NCI-H2171 (cell line): Measurements from ENCODE around the gene SOBP.
A peak's percentile ranks its signal among the peaks of the same experiment; 100 is the strongest.
"Not testable (repeated sequence)": the region's sequence is repeated elsewhere in the genome, so short reads cannot be mapped to it uniquely, and the experiment has no call there.

Experiments
- DNase-seq: peaks from one replicate; lab custom pipeline; 2025; lab: John Stamatoyannopoulos, UW

The SOBP gene

DNA sequence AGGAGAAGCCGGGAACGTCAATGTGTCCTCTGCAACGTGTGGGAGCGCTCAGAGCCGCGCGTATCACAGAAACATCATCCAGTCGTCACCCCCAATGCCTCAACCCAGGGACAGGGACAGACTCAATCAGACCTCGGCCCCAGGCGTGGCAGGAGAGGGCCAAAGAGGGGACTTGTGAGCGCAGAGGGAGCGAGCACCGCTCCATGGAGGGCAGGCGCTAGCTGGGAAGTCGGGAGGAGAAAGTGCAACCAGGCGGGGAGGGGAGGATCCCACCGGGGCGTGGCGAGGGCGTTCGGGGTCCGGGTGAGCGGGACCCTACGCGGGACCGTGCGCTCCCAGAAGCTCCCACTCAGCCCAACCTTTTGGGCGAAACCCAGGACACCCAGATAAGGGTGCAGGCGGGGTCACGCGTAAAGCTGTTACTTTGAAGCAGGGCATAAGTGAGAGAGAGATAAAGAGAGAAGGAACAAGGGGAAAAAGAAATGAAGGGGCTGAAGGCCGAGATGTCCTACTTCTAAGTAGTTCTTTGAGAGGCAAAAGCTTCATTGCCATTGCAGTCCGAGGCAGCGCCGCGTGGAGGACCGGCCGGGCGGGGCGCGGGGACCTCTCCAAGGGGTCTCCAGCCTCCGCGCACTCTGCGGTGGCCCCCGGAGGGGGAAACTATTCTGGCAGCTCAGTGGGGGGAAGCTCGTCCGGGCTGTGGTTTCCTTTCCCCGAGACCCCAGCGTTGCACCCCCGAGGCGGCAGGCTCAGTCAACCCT is 862 bp upstream of the SOBP start:
- DNase-seq, result no peak

DNA sequence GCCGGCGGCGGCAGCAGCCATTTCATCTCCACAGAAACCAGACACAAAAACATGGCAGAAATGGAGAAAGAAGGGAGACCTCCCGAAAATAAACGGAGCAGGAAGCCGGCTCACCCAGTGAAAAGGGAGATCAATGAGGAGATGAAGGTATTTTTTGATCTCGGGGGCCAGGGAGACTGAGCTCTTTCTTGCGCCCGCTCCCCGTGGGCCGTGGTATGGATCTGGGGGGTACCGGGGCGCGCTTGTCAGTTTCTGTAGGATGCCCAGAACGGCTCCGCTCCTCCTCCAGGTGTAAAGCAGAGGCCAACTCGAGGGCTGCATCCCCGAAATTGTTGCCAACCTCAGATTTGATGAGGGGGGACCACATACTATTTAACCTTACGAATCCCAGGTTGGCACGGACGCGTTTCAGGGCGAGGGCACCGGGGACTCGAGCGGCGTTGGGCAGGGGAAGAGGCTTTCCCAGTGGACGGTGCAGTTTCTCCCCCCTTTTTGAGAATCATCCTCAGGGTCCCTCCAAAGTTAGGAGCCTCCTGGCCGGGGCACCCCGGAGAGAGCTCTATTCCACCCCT is 735 bp downstream of the SOBP start:
- DNase-seq, result no peak

DNA sequence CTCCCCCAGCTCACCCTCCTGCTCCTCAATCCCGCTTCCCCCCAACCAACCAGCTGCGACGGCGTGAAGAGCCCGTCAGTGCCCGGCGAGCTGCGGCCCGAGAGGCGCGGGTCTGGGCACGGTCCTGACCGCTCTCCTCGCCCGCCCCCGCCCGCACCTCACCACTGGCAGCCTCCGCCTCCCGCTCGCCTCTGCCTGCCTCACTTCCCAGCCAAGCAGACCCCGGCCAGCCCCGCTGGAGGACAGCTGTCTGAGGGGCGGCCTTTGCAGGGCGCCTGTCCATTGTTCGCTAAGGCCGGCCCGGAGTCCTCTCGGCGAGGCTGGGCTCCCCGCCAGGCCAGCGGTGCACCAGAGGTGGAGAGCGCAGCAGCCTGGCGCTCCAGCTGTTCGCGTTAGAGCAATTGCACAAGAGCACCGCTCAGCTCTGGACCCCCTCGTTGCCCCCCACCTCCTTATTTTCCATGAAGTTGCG is 1.3 kb downstream of the SOBP start:
- DNase-seq, result no peak

DNA sequence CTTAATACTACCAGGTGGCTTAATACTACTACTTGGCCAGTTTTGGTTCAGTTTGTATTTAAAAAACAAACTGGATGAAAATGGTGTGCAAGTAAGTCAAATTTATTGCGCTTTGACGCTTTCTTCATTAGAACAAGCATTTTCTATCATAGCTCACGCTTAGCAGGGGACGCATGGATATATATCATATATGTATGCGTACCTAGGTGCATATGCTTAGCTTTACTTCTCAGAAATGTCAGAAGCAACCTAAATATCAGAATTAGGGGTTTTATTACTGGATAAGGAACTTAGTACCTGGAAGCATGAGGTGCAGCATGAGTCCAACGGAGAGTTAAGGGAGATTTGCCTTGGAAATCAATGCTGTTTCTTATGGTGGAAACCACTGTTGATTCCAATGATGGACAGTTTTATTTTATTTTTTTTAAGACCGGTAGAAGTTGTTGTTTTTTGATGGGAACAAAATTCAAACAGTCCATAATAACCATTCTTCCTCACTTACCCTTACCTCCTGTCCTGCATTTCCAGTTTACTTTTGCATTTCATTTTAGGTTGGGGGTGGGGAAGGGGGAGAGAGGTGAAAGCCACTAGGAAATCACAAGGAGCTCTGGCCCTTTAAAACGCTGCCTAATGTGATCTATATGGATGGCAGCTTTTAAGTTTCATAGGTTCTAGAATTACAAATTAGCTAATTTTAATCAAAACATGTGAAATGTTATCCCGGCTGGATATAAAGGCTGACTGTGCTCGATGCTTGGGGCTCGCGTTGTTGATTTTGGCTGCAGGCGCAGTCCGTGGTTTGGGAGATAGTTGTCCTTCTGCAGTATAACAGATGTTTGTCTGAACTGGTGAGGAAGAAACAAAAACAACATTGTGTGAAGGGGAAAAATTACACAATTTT is 2.1 kb downstream of the SOBP start:
- DNase-seq, result no peak

DNA sequence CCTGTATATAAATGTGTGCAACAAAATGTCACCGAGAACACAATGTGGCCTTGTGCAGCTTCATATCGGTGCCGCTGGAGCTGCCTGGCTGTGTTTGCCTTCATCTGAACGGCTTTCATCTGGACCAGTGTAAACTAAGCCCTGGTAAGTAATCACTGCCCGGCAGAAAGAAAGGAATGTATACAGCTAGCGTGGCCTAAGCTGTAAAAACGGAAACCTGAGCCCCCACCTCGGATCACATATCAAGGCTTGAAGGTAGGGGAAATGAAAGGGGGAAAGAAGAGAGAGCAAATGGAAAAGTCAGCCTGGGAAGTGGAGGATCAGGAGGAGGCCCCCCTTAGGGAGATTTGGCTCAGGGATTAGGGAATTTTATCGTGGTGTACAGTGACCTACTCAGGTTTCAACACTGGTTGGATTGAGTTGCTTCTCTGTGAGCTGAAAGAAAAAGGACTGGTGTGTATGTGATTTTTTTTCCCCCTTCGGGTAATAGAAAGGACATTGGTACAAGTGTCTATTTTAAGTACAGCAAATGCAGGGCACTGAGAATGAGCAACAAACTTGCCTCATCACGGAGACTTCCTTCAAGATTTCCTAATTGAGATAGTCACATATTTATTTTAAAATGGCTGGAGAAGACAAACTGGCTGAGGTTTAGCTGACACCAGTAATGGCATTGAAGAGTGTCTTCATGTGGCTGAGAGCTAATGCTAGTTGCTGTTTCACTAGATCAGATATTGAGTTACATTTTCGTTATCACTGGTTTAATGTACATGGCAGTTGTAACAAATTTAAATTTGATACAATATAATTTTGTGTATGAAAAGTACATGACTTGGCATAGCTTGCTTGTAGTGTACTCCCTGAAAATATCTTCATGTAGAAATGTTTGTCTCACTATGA is 3.5 kb downstream of the SOBP start:
- DNase-seq, result peak; percentile 31

DNA sequence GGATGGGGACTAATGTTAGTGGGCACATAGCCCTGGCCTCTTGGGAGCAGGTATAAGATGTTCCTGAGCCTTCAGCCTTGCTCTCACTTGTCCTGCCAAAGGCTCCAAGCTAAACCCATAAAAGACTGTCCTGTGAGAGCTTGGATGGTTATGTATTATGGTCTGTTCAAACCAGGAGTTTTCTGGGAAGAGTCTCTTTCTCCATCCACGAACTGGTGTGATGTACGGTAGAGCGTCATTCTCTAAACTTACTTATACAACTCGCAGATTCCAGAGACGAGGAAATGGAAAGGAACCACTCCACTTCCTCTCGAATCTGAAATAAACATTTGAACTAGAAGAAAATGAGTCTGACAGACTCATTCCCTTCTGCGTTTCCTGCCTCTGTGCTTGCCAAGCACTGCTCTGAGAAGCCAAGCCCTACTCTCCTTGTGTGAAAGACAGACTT is 5.3 kb downstream of the SOBP start:
- DNase-seq, result no peak

DNA sequence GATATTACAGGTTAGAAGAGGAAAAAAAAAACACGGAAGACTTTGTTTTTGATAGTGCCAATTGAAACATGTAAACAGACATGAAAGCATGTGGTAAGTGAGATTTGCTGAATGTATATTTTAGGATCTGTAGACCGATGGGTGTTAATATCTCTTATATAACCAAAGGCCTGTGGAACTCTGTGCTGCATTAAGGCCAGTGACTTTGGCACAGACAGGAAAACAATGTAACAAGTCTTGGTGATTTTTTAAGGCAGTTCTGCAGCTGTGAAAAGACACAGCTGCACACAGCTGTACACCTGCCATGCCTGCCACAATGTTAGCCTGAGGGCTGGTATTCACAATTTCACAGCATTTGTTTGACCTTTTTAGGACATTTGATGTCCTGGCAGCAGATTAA is 6.1 kb downstream of the SOBP start:
- DNase-seq, result no peak

DNA sequence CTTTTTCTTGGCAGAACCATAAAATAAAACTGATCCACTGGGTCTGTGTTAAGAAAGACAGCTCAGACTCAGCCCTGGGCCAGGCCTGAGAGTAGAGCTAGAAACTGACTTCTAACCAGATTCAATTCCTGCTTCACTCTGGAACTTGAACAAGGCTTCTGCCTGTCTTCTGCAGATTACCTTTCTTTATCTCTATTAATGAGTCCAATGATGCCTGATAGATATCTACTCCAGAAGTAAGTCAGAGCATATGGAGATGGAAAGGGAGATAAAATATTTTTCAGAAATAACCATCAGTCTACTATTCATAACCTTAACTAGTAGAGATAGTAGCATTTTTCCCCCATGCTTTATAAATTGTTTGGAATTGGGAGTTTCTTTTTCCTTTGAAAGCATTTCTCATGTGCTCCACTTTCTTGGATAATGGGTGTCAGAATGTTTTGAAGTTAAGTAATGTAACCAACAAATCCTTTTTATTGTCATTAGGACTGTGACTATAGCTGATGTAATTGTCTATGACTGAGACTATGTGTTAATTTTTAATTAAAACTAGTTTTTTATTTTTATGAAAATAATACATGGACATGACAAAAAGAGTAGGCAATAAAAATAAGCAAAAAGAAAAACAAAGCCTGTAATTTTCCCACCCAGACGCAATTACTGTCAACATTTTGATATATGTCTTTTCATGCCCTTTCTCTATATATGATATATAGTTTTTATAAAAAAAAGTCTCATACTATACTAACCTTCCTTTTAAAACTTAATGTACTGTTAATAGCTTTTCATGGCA is 7.2 kb downstream of the SOBP start:
- no peak for DNase-seq

DNA sequence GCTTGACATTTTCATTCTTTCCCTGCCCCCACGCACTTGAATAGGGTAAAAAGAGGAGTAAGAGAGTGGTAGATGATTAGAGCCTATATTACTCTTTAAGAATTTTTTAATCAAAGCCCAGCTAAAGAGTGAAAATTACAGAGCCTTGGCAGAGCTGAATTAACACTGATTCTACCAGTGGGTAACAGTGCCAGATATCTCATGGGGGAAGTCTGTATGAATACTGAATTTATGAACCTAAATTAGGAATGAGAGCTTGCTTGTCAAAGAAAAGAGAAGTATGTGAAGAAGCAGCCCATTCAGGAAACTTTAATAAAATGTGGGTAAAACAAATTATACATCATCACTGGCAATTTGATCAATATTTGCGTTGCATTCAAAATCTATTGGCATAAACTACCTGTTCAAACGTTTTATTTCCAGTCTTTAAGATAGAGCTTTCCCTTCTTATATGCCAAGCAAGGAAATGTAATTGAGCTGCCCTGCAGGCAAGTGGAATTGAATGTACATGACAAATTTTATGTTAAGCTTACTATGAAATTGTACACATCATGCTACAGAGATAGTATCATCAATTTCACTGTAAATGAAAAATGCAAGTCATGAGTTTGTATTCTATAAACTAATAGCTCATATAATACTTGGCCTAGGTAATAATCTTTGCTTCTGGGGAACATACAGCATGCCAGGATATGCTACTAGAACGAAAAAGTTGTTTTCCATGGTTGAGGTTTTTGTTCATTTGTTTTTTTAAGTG is 14.5 kb downstream of the SOBP start:
- DNase-seq, result no peak

DNA sequence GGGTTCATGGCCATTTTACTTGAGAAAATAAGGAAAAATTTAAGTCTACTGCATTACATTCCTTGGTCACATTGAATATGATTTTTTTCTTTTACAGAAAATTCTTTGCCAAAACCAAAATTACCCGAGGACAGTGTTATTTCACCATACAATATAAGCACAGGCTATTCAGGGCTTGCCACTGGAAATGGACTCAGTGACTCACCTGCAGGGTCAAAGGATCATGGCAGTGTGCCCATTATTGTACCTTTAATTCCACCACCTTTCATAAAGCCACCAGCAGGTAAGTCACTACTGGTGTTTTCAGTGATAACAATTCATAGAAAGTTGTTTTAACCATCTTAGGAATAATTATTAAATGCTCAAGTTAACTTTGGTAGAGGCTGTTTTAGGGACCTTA is 16.2 kb downstream of the SOBP start:
- DNase-seq, result no peak

DNA sequence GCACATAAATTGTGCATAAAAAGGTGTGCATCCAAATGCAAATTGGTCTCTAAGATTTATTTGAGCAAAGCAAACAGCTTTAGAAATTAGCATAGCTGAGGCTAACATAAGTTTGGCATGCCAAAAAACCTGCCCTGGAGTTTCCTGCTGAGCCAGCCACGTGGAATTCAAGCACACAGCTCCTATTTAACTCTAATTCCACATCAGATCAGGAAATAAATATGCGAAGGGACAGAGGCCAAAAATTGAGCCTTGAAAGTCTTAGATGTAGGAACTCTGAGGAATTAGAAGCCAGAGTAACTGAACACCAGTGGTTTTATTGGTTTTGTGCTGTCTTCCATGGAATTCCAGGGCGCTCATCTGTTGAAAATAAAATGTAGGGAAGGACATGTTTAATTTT is 19.6 kb downstream of the SOBP start:
- DNase-seq, result no peak

DNA sequence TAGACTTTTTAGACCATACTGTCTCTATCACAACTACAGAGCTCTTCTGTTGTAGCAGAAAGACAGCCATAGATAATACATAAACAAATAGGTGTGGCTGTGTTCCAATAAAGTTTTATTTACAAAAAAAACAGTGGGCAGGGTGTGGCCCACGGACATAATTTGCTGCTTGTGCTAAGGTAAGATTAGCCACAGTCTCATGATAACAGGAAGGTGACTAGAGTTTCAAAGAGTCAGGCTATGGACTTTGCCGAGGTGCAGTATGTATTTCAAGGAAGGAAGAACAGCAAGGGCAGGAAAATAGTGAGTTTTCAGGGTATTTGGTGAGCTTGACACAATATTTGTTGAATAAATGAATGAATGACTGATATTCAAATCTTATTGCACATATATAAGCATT is 20.2 kb downstream of the SOBP start:
- DNase-seq, result no peak

DNA sequence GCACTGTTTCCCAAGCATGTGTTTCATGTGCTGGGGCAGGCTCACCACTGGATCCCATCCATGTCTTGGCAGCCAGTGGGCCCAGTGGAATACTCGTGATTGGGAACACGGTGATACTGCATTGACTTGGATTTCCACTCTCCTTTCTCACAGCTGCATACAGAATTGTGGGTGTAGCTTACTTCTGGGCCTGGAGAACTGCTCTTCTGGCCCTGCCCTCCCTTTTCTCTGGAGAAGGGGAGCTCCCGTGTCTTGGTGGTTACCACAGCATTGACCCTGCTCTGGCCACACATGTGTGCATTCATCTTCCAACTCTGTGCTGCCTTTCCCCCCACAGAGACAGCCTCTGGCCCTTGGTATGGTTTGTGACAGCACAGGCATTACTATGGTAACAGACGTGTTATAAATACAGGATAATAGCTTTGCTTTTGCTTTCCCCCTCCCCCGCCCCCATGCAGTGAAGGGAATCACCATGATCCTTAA is 21.6 kb downstream of the SOBP start:
- DNase-seq, result no peak

DNA sequence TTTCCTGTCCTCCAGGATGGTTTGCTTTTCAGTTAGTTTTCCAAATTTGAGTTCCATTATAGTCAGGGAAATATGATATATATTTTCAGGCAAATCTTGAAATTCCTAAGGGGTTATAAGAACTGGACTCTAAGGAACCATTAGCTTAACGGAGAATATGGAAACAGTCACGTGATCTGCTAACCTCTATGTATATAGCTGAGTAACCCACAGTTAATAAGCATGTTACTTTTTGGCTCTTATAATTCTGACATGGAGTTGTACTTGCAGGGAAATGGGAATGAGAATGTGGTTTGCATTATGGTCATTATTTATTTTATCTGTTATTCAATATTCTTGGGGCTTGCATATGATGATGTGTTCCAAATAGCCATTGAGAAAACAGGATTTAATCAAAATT is 23.3 kb downstream of the SOBP start:
- DNase-seq, result no peak

DNA sequence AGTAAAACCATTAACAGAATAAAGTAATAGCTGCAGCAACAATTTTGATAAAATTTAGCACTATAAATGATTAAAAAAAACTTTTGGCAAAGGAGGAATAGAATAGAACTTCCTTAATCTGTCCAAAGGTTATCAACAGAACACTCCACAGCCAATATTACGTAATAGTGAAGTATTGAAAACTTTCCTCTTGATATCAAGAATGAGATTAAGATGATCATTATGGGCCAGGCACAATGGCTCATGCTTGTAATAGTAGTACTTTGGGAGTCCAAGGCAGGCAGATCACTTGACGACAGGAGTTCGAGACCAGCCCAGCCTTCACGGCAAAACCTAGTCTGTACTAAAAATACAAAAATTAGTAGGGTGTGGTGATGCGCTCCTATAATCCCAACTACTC is 26.0 kb downstream of the SOBP start:
- DNase-seq, result no peak

DNA sequence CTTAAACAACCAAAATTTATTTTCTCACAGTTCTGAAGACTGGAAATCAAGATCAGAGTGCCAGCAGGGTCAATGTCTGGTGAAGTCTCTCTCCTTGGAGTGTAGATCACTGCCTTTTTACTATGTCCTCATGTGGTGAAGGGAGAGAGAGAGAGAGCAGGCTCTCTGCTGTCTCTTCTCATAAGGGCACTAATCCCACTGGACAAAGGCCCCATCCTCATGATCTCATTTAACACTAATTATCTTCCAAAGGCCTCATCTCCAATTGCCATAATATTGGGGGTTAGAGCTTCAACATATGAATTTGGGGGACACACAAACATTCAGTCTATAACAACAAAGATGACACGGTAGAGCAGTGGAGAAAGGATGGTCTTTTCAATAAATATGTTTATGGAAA is 27.4 kb downstream of the SOBP start:
- DNase-seq, result no peak

DNA sequence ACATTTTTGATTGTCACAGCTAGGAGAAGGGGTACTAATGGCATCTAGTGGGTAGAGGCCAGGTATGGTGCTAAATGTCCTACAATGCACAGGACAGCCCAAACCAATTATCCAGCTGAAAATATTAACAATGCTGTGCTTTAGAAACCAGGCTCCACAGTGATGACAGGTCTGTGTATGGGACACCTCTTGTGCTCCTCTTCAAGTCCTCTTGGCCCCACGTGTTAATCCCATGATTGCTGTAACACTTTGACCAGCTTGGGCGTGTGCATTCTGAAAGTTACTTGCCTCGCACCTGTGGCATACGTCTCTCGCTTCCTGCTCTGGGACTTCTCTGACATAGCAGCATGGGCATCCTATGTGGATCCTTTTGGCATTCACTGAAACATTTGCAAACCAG is 29.3 kb downstream of the SOBP start:
- DNase-seq, result not testable (repeated sequence)

DNA sequence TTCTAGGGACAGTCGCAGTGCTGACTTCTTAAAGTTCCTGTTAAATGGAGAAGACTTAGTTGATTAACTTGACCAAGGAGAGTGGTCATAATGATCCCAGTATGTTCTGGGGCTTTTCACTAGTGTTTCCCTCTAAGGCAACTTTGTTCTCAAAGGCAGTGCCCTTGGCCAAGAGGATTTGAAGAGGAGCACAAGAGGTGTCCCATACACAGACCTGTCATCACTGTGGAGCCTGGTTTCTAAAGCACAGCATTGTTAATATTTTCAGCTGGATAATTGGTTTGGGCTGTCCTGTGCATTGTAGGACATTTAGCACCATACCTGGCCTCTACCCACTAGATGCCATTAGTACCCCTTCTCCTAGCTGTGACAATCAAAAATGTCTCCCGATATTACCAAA is 30.8 kb downstream of the SOBP start:
- not testable (repeated sequence) for DNase-seq

DNA sequence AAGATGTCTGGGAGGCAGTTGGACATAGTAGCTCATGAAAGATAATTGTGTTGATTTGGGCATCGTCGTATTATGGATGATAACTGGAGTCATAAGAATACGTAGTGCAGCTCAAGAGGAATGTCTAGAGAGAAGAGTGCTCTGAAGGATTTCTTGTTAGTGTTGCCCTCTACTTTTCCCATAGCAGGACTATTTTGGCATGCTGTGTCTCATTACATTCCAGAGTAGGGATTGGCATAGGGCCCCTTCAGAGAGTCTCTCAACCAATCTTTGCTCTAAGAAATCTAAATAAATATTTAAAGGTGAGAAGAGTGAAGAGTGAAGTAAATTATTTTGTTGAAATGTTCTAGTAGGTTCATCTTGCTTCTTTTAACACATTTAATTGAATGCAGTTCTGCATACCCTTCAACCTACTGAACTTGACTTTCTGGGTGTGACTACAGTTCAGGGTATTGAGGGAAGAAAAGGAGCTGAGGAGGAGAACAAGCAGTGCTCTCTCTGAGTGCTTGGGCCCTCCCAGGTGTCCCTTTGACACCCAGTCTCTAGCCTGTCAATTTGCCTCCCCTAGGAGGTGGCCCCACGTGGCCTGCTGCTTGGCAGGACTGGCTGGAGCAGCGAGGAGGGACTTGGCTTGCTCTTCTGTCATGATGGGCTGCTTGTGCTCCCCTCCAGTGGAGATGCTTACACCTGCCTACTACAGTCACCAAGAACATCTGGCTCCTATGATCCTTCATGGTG is 33.3 kb downstream of the SOBP start:
- DNase-seq, result no peak
